GM12891 (cell line): ENCODE results near the gene SYT17.

Experiments used
- DNase-seq: peaks from one replicate; pipeline ENCODE4 v3.0.0; 2011; ENCODE audit warnings: low spot score; ENCODE audit not compliant: insufficient read length
- FAIRE-seq: peaks from 2 replicates; lab custom pipeline; 2011; peaks lifted over from hg19 to GRCh38; lab: Jason Lieb, UNC
- PAX5 ChIP-seq: IDR thresholded peaks from 2 replicates; pipeline ENCODE4 v1.6.1; 2011; ENCODE audit warnings: low read length, moderate library complexity, mild to moderate bottlenecking; ENCODE audit not compliant: insufficient read depth, severe bottlenecking
- POLR2A ChIP-seq: IDR thresholded peaks from 2 replicates; pipeline ENCODE4 v1.6.1; 2011; ENCODE audit warnings: low read depth, low read length, control low read depth
- POLR2AphosphoS5 ChIP-seq: IDR thresholded peaks from 2 replicates; pipeline ENCODE4 v1.6.1; 2011; ENCODE audit warnings: low read depth, low read length, control low read depth
- POU2F2 ChIP-seq: IDR thresholded peaks from 2 replicates; pipeline ENCODE4 v1.6.1; 2011; ENCODE audit warnings: low read depth, mild to moderate bottlenecking, control low read depth, low read length, moderate library complexity
- SPI1 ChIP-seq: IDR thresholded peaks from 2 replicates; pipeline ENCODE4 v1.6.1; 2011; ENCODE audit warnings: low read depth, low read length, control low read depth
- TAF1 ChIP-seq: IDR thresholded peaks from 2 replicates; pipeline ENCODE4 v1.6.1; 2011; ENCODE audit warnings: low read depth, low read length, control low read depth

SYT17 gene

GRCh38 chr16:19153876-19154275 lies 14.2 kb upstream of the SYT17 start:
- FAIRE-seq (no peak), DNase-seq (no peak)
- TF ChIP-seq POLR2A (no peak), PAX5 (no peak), POU2F2 (no peak), POLR2AphosphoS5 (no peak)

DNA sequence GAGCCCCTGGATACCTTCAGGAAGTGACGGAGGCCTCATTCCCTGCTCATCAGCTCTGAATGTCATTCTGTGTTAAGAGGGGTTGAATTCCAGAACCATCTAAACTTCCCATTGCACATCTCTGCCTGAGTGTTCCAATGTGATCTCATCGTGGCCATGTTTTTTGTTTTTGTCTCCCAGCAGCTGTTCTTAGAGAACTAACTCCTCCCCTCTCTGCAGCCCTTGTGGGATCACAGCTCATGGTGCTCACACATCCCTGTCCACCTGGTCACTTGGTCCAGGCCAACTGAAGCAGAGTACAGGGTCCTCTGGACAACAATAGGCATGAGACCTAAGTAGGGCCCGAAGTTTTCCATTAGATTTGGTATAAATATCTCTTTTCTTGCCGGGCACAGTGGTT lies 6.0 kb upstream of the SYT17 start:
- DNase-seq = no peak
- FAIRE-seq = no peak
- TF ChIP-seq SPI1 (no peak), TAF1 (no peak), PAX5 (no peak), POLR2AphosphoS5 (no peak), POLR2A (no peak), POU2F2 (no peak)

DNA sequence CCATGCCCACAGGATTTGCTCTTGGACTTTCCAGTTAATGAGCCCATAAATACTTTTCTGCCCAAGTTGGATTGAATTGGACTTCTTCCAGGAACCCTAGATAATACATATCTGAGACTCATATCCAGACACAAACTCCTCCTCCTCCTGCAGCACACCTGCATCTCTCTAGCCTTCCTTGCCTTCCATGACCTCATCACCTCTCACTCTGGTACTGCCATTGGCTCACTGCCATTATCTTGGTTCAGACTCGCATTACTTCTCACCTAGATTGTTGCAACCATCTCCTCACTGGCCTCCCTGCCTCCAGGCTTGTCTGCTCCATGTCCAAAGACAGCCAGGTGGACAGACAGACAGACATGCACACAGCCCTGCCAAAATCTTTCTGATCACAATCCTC lies 4.8 kb upstream of the SYT17 start:
- TF ChIP-seq TAF1 (no peak), PAX5 (no peak), POU2F2 (no peak)
- no peak for DNase-seq
- no peak for FAIRE-seq

DNA sequence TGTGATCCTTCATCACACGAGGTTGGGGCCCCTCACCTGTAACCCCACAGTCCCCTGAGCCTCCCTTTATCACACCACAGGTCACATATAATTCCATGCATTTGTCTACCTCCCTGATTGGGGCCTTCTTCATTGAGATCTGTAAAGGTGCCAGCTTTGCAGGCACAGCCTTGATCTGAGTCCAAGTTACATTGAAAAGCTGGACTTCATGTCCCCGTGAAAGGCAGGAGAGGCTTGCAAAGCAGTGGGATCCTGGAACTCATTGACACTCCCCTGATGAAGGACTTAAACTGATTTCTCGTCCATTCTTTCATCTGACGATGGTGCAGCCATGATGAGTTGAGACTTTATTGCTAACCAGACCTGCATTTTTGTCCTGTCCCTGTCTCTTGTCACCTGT lies 3.8 kb upstream of the SYT17 start:
- DNase-seq (no peak), FAIRE-seq (no peak)
- TF ChIP-seq SPI1 (no peak), POLR2AphosphoS5 (no peak), POU2F2 (no peak), TAF1 (no peak), PAX5 (no peak), POLR2A (no peak)

- FAIRE-seq (no peak), DNase-seq (no peak)
- TF ChIP-seq PAX5 = no peak
- TF ChIP-seq SPI1 = no peak
- TF ChIP-seq POU2F2 = no peak
- TF ChIP-seq POLR2A = no peak
- TF ChIP-seq POLR2AphosphoS5 = no peak
- no peak for TF ChIP-seq TAF1
Measured at GRCh38 chr16:19165101-19165500, 2.9 kb upstream of the SYT17 start.

DNA sequence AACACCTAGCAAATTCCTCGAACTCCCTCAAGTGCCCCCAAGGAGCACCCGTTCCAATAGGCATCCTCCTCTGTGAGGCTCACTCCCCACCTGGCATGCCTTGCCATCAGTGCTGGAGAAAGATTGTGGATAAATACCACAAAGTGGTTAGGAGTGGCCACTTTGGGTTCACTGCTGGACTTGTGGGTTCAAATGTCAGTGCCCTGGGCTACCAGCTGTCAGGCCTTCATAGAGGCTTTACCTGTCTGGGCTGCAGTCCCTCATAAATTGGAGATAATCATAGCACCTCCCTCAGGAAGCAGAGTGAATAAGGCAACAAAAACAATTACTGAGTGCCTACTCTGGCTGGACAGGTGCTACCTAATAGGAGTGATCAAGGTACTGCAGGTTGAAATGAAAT lies 1.5 kb upstream of the SYT17 start:
- DNase-seq = no peak
- no peak for TF ChIP-seq SPI1
- TF ChIP-seq TAF1 = no peak
- no peak for FAIRE-seq

DNA sequence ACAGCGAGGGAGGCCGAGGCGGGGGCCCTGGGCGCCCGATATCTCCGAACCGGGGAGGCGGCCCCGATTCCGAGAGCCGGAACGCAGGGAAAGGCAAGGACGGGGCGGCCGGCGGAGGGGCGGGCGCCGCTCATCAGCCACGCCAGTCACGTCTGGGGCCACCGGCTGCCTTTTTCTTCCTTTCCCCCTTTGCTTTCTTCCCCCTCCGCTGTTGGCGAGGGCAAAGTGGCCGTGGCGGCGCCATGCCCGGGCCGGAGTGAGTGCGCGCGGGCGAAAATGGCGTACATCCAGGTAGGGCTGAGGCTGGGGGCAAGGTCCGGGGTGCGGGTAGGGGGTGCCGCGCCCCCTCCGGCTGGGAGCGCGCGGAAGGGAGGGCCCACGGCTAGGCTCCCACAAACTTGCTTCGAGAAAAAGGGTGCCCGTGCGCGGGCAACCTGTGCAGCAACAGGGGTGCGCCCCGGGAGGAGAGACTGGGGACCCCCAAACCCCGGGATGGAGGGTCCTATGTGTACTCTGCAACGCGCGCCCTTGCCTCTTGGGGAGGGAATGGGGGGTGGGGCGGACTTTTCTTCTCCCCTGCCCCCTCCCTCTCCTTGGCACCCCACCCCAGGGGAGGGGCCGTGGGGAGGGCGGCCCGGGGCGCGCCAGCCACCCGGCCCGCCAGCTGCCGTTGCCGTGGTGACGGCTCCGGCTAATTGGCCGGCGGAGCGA lies 486 bp downstream of the SYT17 start:
- TF ChIP-seq POLR2A (no peak), POU2F2 (no peak), TAF1 (no peak), SPI1 (no peak), PAX5 (no peak), POLR2AphosphoS5 (no peak)
- DNase-seq (peak; percentile 34), FAIRE-seq (no peak)

DNA sequence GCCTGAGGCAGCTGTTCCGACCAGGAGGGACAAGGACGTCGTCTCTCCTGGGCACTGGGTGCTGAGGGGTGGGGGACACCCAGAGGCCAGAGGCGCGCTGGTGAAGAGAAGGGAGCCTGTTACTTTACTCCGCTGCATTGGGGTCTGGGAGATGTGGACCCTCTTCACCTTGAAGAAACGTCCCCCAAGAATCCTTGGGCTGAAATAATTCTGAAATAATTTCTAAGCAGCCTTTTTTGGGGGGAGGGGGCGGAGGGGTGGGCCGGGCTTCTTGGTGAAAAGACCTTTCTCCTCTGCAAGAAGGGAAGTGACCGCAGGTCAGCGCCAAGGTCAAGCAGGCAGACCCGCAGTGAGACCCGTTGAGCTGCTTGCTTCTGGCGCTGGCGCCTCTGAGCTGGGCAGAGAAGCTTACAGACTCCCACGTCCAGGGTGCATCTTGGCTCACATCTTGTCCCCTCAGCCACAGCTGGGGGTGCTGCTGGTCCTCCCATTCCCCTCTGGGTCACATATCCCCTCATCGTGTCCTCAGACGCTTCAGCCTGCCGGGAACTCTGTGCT lies 1.1 kb downstream of the SYT17 start:
- DNase-seq (no peak), FAIRE-seq (no peak)
- TF ChIP-seq POLR2A (no peak), TAF1 (no peak), PAX5 (no peak), SPI1 (no peak), POU2F2 (no peak), POLR2AphosphoS5 (no peak)

DNA sequence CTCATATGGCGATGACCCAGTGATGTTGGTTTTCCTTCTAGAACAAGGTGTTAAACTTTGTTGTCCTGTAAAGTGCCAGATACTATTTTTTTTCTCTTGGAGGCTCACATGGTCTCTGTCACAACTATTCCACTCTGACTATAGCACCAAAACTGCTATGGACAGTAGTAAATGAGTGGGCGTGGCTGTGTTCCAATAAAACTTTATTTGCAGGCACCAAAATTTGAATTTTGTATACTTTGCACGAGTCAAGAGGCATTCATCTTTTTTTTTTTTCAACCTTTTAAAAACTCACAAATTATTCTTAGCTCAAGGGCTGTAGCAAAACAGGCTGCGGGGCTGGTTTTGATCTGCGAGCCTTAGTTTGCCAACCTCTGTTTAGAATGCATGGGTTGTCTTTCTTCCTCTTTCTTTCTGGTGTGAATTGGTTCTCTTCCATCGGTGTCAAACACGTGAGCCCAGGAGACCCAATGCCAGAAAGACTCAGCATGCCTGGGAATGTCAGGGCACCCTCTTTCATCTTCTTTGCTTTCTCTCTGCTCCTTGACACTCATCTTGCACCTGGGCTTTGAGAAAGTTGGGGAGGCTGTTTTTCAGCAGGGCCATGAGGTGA lies 2.1 kb downstream of the SYT17 start:
- no peak for FAIRE-seq

More for the DNA sequence above, 2.1 kb downstream of the SYT17 start:
- TF ChIP-seq POLR2AphosphoS5 = no peak
- TF ChIP-seq PAX5 = no peak
- no peak for TF ChIP-seq TAF1
- no peak for TF ChIP-seq POU2F2
- no peak for TF ChIP-seq POLR2A
- no peak for TF ChIP-seq SPI1
- DNase-seq = no peak
